Tibial nerve (tissue), 4 donors: ENCODE measurements around the gene CYBA. TPM values are rescaled to one million over a fixed set of nuclear protein-coding genes. Genes with fewer than 3 reads are reported as not detected.
A peak's percentile ranks its signal among the peaks of the same experiment; 100 is the strongest.

Source experiments
- DNase-seq, 2 donors: peaks; one replicate each; pipeline ENCODE4 v3.0.0-alpha.2; 2019; ENCODE audit warnings: low spot score in 2 of 2
- H3K27ac ChIP-seq, 4 donors: fragments of 200-600 bp; sonication (generic) in 3 of 4; one replicate each; pipeline ENCODE4 v1.5.1; 2017 to 2019; ENCODE audit warnings: mild to moderate bottlenecking in 1 of 4
- H3K27me3 ChIP-seq, 2 donors: fragments of 200-600 bp; sonication (generic) in 1 of 2; one replicate each; pipeline versions ENCODE4 v1.5.1 to v1.6.0; 2017 to 2019
- H3K36me3 ChIP-seq, 3 donors: fragments of 200-600 bp; sonication (generic); one replicate each; pipeline ENCODE4 v1.5.1; 2018 to 2019
- H3K4me1 ChIP-seq, 4 donors: fragments of 200-600 bp; sonication (generic) in 3 of 4; one replicate each; pipeline ENCODE4 v1.5.1; 2017 to 2019
- H3K4me3 ChIP-seq, 4 donors: fragments of 200-600 bp; sonication (generic) in 3 of 4; one replicate each; pipeline ENCODE4 v1.5.1; 2017 to 2019; ENCODE audit warnings: mild to moderate bottlenecking in 1 of 4, moderate library complexity in 1 of 4
- H3K9me3 ChIP-seq, 4 donors: fragments of 200-600 bp; sonication (generic) in 3 of 4; one replicate each; pipeline ENCODE4 v1.5.1; 2017 to 2019
- EP300 ChIP-seq, 2 donors: sonication (generic); formaldehyde crosslinking; IDR thresholded peaks; one replicate each; pipeline ENCODE4 v1.6.1; 2017; ENCODE audit warnings: antibody characterized with exemption in 2 of 2, mild to moderate bottlenecking in 1 of 2
- POLR2A ChIP-seq, 2 donors: fragments of 450-650 bp; IDR thresholded peaks; one replicate each; pipeline ENCODE4 v1.6.1; 2017; ENCODE audit warnings: antibody characterized with exemption in 2 of 2, mild to moderate bottlenecking in 2 of 2, moderate library complexity in 2 of 2
- WGBS, 2 donors: methylation state at CpG; one replicate each; pipeline ENCODE4 v1.1.5; 2018; 5-methylcytosine and 5-hydroxymethylcytosine counted together
- total RNA-seq, 4 donors: library from RNA; depleted of rRNA; stranded (reverse); fragments of >200 nt; gene quantifications; one replicate each; pipeline ENCODE4 v1.1.0, GENCODE V29; 2016
- TF ChIP-seq, protein P1 (sequence below), 5 experiments: fragments of 200-600 bp in 3 of 5; fragments of 450-650 bp in 2 of 5; sonication (generic) in 3 of 5; IDR thresholded peaks; one replicate each; pipeline ENCODE4 v1.5.1; 2016 to 2019; ENCODE audit warnings: antibody characterized with exemption in 5 of 5, mild to moderate bottlenecking in 3 of 5, moderate library complexity in 2 of 5

CYBA gene
- total RNA-seq, 4 donors from 2014 or later = 86.3 to 199 (median 121) TPM

DNA sequence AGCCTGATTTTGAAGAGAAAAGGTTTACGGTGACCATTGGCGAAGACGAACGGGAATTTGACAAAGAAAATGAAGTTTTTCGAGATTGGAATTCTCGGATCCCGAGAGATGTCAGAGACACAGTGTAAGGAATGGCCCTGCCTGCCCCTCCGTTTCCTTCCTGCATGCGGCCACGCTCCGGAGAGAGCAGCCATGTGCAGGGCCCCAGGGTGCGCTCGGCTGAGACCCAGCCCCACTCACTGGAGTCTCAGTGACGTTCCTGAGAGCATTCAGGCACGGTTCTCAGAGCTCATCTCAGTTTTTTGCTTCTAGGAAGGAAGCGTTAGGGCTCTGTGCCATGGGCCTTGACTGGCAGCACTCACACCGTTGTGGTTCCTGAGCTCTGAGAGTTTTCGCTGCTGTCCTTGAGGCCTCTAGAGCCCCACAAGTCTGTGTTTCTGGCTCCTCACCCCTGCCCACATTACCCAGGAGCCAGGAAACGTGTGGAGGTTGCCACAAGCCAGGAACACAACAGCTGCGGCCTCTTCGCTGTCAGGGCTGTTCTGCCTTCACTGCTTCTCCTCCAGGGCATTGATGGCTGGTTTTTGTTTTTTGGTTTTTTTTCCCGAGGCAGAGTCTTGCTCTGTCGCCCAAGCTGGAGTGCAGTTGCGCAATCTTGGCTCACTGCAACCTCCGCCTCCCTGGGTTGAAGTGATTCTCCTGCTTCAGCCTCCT lies 50.9 kb downstream of the CYBA start:
- no peaks in the 10 kb centered on the region for H3K9me3 ChIP-seq
- peaks cover 0 to 53% (median 3%) of the 10 kb centered on the region in 4 donors for H3K4me1 ChIP-seq
- 79 to 87% methylated on average over 25 of the region's 25 CpGs for WGBS, 2 donors
- DNase-seq = no peak
- no peaks in the 10 kb centered on the region for H3K27me3 ChIP-seq
- H3K4me3 ChIP-seq = no peak overlapping the region
- TF ChIP-seq EP300 (IDR thresholded peaks at IDR 0.05) = no peak
- H3K27ac ChIP-seq = peak overlapping the region in 3 of 4 donors; percentile 52 to 68 (median 54)
- H3K36me3 ChIP-seq = peaks cover 2 to 72% (median 16%) of the 10 kb centered on the region in 3 donors

DNA sequence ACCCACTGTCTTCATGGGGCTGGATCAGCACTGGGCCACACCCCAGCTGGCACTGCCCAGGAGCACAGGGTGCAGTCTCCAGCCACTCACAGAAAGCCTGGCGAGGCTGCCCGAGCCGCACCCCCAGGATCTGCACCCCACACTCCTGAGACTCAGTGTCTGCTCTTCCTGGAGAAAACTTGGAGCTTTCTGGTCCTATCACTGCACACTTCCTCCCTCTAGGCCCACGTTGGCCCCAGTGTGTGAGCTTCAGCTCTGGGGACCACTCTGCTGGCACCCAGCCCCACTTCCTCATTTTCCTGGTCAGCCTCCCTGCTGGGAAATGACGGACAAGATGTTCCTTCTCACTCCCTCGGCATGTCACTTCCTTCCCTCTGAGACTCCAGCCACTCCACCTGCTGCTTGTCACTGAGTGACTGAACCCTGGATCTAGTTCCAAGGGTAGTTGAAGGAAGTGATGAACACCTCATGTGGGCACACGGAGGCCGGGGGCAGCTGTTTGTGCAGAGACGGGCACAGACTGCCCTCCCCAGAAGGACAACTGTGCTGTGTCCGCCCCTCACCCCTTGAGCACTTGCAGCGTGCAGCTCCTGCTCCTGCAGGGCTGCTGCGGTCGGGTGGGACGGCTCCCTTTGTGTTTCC lies 51.6 kb downstream of the CYBA start:
- peak overlapping the region in 3 of 4 donors; percentile 52 to 68 (median 54) for H3K27ac ChIP-seq
- TF ChIP-seq EP300 (IDR thresholded peaks at IDR 0.05) = peak; percentile 77 to 85
- no peak for TF ChIP-seq POLR2A (IDR thresholded peaks at IDR 0.05)
- TF ChIP-seq, protein P1, sequence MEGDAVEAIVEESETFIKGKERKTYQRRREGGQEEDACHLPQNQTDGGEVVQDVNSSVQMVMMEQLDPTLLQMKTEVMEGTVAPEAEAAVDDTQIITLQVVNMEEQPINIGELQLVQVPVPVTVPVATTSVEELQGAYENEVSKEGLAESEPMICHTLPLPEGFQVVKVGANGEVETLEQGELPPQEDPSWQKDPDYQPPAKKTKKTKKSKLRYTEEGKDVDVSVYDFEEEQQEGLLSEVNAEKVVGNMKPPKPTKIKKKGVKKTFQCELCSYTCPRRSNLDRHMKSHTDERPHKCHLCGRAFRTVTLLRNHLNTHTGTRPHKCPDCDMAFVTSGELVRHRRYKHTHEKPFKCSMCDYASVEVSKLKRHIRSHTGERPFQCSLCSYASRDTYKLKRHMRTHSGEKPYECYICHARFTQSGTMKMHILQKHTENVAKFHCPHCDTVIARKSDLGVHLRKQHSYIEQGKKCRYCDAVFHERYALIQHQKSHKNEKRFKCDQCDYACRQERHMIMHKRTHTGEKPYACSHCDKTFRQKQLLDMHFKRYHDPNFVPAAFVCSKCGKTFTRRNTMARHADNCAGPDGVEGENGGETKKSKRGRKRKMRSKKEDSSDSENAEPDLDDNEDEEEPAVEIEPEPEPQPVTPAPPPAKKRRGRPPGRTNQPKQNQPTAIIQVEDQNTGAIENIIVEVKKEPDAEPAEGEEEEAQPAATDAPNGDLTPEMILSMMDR (IDR thresholded peaks at IDR 0.05) = no peak
- WGBS, 2 donors = 85 to 87% methylated on average over 14 of the region's 14 CpGs
- DNase-seq = peak; percentile 54 to 72
- no peaks in the 10 kb centered on the region for H3K9me3 ChIP-seq
- H3K36me3 ChIP-seq = peaks cover 2 to 64% (median 16%) of the 10 kb centered on the region in 3 donors
- peaks cover 0 to 60% (median 5%) of the 10 kb centered on the region in 4 donors for H3K4me1 ChIP-seq
- no peak overlapping the region for H3K4me3 ChIP-seq
- no peaks in the 10 kb centered on the region for H3K27me3 ChIP-seq

DNA sequence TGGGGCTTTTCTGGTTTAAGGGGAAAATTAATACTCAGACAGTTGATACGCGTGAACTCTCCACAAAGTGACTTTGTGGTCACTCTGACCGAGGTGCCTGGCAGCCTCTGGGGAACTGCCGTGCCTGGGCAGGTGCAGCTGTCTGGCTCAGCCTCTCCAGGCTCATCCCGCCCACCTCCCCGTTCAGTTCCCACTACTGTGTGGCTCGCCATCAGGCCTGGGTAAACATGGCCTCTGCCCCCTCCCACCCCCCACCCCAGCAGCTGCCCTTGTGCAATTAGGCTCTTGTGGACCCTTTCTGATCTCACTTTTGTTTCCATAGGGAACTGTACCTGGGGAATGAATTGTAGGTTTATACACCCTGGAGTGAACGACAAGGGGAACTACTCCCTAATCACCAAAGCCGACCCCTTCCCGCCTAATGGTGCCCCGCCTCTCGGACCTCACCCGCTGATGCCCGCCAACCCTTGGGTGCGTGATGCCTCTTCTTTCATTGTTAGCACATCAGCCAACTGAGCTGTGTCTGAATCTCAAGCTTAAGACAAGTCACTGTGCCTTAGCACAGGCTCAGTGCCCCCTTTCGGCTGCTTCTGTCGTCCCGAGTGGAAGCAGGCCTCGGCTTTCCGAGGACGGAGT lies 52.9 kb downstream of the CYBA start:
- Histone ChIP-seq H3K27ac (peak overlapping the region in 2 of 4 donors; percentile 34 to 54), H3K4me3 (no peak overlapping the region), H3K9me3 (no peaks in the 10 kb centered on the region), H3K4me1 (peaks cover 0 to 73% (median 9%) of the 10 kb centered on the region in 4 donors), H3K27me3 (no peaks in the 10 kb centered on the region), H3K36me3 (peaks cover 2 to 64% (median 16%) of the 10 kb centered on the region in 3 donors)
- no peak for DNase-seq
- 84 to 85% methylated on average over 21 of the region's 21 CpGs for WGBS, 2 donors
- TF ChIP-seq EP300 (IDR thresholded peaks at IDR 0.05) (no peak), POLR2A (IDR thresholded peaks at IDR 0.05) (no peak)
- TF ChIP-seq, protein P1 (IDR thresholded peaks at IDR 0.05) = no peak

DNA sequence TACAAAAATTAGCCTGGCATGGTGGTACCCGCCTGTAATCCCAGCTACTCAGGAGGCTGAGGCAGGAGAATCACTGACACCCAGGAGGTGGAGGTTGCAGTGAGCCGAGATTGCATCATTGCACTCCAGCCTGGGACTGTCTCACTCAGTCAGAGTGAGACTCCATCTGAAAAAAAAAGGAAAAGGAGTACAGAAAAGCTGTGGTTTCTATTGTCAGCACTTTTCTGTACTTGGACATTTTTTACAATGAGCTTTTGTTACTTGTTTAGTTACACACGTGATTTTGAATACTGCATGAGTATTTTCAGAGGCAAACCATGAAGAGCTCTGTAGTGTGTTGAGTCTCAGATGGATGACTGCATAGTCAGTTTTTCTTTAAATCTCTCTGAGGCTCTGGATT lies 54.4 kb downstream of the CYBA start:
- Histone ChIP-seq H3K27ac (peak overlapping the region in 2 of 4 donors; percentile 55 to 70), H3K36me3 (peaks cover 2 to 53% (median 16%) of the 10 kb centered on the region in 3 donors), H3K4me1 (peaks cover 0 to 86% (median 13%) of the 10 kb centered on the region in 4 donors), H3K4me3 (no peak overlapping the region), H3K9me3 (no peaks in the 10 kb centered on the region), H3K27me3 (no peaks in the 10 kb centered on the region)
- 52 to 56% methylated on average over 3 of the region's 3 CpGs for WGBS, 2 donors
- no peak for TF ChIP-seq POLR2A (IDR thresholded peaks at IDR 0.05)
- TF ChIP-seq EP300 (IDR thresholded peaks at IDR 0.05) = peak; percentile 29 to 58
- DNase-seq = no peak

DNA sequence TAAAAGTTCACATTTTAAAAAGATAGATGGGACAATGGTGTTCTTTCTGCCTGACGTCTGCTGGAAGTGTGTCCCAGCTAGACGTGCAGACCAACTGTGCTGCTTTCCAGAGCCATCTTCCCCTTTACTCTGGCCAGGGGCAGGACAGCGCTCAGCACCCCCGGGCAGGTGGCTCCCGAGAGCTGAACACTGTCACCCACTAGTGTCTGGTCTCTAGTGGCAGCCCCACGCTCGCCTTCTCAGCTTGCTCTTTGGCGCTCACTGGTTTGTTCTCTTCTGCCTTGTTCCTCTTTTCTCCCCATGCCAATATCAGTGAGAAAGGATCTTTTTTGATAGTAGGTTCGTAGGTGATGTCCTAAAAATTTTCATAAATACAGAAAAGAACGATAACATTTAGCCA lies 54.9 kb downstream of the CYBA start:
- H3K27me3 ChIP-seq = no peaks in the 10 kb centered on the region
- 86 to 88% methylated on average over 10 of the region's 10 CpGs for WGBS, 2 donors

More for the DNA sequence above, 54.9 kb downstream of the CYBA start:
- H3K36me3 ChIP-seq = peaks cover 2 to 51% (median 16%) of the 10 kb centered on the region in 3 donors
- no peaks in the 10 kb centered on the region for H3K9me3 ChIP-seq
- peak overlapping the region in 2 of 4 donors; percentile 55 to 58 for H3K27ac ChIP-seq
- TF ChIP-seq, protein P1 (IDR thresholded peaks at IDR 0.05) = no peak
- no peak for TF ChIP-seq POLR2A (IDR thresholded peaks at IDR 0.05)
- no peak for TF ChIP-seq EP300 (IDR thresholded peaks at IDR 0.05)
- no peak overlapping the region for H3K4me3 ChIP-seq
- DNase-seq = no peak
- H3K4me1 ChIP-seq = peaks cover 0 to 87% (median 13%) of the 10 kb centered on the region in 4 donors
